GM18873 (cell line): Measurements from ENCODE around the gene LYPD6.
"Not testable (repeated sequence)": the region's sequence is repeated elsewhere in the genome, so short reads cannot be mapped to it uniquely, and the experiment has no call there.

ENCODE experiments used
- ATAC-seq: cut with Tn5 transposase; IDR thresholded peaks from one replicate; pipeline ENCODE4 v1.9.1; 2021; ENCODE audit warnings: mild to moderate bottlenecking, moderate library complexity, moderate number of reproducible peaks; ENCODE audit not compliant: unreplicated experiment, low FRiP score

LYPD6 gene, protein sequence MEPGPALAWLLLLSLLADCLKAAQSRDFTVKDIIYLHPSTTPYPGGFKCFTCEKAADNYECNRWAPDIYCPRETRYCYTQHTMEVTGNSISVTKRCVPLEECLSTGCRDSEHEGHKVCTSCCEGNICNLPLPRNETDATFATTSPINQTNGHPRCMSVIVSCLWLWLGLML

DNA sequence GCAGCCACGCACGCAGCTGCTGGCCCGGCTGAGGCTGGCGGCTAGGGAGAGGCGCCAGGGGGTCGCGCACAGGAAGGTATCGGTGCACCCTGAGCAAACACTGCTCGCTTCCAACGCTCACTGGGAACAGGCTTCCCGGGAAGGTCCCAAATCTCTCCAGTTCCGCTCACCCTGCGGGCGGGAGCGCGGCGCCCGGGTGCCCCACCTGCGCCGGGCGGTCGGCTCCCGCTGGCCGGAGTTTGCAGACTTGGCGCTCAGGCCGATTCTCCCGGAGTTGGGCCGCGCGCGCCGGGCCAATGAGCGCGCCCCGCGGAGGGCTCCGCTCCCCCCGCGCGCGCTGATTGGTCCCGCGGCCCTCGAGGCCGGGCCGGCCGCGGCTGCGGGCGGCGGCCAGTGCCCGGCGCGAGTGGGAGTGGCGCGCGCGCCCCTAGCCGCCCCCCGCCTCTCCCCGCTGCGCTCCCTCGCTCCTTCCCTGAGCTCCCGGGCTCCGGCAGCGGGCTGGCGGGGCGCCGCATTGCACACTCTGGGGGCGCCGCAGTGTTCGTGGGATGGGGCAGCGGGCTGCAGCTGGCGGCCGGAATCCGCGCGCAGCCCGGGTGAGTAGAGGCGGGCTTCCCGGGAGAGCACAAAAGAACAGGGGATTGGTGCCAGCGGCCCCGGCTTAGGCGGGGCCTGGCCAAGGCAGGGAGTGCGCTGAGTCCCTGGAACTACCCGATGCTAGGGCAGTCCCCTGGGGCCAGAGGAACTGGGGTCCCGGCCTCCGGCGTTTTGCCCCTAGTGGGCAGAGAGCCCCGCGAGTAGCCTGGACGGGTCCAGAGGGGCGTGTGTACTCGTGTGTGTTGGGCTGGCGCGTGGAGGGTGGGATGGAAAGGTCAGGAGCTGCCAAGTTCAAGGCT, at the start of gene LYPD6:
Gene LYPD6, plus strand, starts transcription at position 461 of the 896 bp plus-strand sequence. CDS start 107,122 bp downstream, outside the sequence.
- ATAC-seq: no peak

DNA sequence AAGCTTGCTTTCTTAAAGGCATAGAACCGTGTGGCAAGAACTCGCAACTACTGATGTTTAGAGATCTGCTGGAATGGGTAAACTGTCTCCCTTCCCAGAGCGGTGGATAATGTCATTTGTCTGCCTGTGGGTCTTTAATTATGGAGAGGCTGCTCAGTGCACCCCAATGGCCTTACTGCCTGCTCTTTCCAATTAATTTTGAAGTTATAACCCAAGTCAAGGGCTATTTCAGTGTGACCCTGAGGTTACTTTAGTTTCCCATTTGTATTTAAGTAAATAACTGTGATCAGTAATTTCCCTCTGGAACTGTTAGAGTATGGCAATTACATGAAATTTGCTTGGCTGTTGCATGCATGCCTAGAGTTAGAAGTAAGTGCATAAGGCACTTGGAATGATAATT, 48.9 kb upstream of the LYPD6 start:
- ATAC-seq: no peak

DNA sequence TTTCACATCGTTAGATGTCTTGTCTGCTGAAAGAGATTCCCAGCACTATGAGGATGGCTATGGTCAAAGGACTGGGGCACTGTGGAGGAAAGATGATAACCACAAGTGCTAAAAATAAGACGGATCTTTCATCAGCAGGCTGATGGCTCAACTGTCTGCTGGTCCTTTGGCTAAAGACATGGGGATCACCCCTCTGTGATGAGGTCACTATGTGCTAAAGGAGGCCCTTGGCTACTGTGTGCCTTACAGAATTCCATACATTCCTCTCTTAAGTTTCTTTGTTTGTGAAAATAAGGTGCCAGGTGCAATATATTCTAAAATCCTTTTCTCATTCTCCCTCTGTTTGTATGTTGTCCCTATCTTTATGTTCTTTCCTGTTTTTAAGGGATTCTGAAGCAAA, 39.7 kb upstream of the LYPD6 start:
- no peak for ATAC-seq

DNA sequence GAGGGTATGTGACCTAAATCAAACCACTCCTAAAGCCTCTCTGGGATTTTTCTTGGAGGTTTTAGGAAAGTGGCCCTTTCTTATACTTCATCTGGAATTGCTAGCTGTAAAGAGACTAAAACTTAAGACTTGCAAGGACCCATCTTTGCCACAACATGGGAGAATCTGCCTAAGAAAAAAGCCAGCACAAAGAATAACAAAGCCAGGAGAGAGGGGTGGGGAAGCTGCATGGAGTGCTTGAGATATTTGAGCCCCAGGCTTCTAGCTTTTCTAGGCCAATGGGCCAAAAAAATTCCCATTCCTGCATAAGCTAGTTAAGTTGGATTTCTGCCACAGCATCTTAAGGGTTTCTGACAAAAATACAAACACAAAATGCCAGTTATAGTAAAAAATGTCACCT, 38.5 kb upstream of the LYPD6 start:
- ATAC-seq: no peak

DNA sequence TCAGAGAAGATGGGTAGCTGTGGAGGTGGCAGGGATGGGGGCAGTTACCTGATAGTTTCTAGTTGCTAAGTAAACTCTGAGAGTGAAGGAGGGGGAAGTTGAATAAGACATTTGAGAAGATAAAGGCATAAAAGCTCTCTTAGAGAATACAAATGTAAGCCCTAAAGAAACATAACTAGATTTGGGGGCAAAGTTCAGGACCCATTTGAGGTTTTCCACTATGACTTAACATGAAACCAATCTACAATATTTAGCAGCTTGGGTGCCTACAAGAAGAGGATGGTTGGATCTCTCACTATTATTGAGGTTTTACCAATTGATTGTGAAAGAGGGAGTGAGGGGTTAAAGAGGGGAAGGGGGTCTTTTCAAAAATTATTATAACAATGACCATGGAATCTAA, 34.4 kb upstream of the LYPD6 start:
- no peak for ATAC-seq

DNA sequence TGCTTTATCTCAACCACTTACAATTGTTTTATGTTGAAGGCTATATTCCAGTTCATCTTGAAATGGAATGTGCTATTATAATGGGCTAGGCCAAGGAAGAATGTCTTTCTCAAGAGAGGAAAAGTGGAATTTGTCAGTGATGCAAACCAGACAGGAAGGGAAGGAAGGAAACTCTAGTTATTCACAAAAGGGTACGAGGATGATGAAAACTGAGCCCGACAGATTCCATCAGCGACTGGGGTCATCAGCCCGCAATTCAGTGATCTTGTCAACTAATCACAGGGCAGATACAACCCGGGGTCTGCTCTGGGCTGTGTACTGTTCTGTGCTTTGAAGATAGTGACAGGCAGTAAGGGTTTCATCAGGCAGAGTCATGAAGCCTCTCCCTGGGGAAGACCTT, 23.4 kb upstream of the LYPD6 start:
- ATAC-seq: no peak

DNA sequence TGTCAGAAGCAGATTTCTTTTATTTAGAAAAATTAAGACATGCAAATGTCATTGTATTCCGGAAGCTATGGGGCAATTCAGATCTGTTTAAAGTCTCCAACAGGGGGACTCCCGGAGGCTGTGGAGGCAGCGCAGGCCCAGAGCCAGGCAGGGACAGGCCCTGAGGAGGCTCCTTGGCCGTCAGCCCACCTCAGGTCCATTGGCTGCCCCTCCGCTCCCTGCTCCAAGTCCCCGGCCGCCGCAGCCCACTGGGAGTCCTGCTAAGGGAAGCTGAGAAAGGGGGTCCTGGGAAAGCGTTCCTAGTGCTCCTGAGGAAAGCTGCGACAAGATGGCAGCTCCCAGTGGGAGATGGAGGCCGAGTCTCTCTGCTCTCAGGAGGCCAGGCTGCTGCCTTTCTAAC, 20.0 kb upstream of the LYPD6 start:
- ATAC-seq: no peak

DNA sequence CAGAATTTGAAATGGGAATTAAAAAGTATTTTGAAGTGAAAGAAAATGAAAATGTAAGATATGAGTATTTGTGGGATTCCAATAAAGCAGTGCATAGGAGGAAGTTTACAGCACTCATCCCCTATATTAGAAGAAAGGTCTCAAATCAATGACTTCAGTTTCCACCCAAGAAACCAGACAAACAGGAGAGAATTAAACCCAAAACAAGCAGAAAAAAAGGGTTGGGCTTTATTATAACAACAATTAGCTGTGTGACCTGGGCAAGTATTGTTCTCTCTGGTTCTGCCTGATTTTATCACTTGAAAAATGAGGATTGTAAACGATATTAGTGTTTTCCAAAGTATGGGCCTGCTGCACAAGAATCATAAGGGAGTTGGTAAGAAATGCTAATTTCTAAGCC, 18.3 kb upstream of the LYPD6 start:
- ATAC-seq: no peak

DNA sequence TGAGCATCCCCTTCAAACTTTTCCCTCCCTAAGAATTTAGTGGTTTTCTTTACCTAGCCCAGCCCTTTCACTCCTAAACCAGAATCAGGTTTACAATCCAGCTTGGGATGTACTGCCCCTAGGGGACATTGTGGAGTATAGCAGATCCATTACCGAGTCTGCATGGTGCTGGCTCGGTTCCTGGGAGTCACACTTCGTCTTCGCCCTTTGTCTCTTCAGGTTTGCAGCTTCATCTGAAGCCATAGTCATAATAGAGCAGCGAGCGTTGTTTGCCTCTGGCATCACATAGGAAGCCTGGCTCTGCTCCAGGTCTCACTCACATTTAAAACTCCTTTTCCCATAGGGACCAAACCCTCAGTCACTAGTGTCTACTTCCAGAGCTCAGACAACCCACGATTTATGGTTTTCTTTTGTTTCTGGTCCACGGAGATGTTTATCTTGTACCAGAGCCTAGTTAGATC, 16.8 kb upstream of the LYPD6 start:
- ATAC-seq: peak; percentile 87

DNA sequence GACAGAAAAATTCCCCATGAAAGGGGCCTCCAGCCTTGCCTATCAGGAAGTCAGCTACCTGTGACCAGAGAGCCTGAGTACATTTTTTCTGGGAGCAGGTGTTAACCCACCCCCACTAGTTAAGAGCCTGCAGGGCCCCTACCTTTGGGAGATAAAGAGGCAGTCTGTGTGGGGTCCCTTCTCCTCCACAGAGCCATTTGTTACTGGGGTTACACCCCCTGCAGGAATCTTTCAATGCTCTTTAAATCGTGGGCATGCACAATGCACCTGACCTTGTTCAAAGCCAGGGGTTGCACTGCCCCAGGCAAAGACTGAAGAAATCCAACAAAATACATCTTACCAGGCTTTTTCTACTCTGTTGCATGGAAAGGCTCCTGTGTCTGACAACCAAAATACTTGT, 15.7 kb upstream of the LYPD6 start:
- ATAC-seq: no peak

DNA sequence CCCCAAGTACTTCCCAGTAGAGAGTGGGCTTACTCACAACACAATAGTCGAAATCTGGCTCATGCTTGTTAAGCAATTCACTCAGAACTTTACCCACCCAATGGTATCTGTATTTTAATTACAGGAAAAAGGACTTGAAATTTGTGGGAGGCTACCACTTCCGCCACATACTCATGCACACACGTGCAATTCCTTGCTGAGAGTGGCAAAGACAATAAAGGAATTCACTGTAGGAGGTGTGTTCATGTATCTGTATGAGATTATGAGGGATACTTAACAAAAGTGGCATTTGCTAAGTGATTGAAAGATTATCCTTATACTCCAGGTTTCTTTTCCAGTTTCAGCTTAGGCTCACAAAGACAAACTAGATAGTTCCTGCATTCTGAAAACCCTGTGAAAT, 14.9 kb upstream of the LYPD6 start:
- ATAC-seq: no peak

DNA sequence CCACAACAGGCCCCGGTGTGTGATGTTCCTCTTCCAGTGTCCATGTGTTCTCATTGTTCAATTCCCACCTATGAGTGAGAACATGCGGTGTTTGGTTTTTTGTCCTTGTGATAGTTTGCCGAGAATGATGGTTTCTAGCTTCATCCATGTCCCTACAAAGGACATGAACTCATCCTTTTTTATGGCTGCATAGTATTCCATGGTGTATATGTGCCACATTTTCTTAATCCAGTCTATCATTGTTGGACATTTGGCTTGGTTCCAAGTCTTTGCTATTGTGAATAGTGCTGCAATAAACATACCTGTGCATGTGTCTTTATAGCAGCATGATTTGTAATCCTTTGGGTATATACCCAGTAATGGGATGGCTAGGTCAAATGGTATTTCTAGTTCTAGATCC, 11.8 kb upstream of the LYPD6 start:
- ATAC-seq: not testable (repeated sequence)

DNA sequence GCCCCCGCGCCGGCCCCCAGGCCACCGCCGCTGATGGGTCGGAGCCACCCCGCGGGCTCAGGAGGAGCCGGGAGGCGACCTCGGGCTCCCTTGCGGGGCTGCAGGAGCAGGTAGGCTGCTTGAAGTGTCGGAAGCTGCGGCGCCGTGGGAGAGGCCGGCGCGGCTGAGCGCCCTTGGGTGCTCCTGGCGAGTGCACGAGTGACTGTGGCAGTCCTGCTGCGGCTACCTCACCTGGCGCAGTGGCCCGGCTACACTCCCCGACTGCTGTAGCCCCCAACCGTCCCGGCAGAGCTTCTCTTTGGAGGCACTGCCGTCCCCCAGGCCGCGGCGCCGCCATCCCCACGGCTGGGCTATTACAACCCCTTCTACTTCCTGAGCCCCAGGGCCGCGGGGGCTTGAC, 10.0 kb upstream of the LYPD6 start:
- no peak for ATAC-seq

DNA sequence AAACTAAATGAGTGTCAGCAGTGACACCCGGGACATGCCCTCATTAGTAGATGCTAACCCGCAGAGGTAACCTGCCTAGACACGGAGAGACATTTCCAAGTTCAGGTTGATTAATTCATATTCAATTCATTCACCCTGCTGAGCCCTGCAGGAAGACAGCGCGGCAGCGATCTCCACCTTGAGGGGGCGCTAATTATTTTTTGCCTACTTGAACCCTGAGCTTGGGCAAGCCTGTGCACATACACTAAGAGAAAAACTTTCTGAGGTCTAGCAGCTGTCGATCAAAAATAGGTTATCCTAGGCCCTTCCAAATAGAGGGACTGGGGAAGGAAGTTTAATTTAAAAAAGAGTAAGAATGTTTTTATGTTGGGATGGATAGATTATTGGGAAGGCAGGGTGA, 1.3 kb upstream of the LYPD6 start:
- ATAC-seq: no peak

DNA sequence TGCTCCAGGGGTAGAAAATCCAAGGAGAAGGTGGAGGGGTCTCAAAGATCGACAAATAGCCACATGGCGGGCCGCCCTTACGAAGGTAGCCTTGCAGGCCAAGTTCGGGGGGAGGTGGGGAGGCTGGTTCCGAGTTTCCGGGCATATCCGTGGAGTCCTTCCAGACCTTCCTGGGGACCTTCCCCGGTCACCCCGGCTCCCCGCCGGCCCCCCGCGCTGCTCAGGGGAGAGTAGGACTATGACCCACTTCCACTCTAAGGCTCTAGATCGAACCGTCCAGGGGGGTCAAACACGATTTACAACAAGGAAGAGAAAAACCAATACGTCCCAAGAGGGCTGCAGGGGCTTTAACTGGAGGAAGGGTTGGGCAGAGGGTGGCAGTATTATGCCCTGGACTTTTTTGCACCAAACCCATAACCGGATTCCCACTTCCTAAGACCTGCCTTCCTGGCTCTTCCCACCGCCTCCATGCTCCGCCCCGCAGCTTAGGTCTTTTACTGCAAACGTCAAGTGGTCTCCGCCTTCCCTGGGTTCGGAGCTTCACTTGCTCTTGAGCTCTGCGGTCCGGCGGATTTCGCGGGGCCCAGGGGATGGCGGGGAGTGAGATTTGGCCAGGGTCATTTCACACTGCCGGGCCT, 779 bp upstream of the LYPD6 start:
- ATAC-seq: no peak

DNA sequence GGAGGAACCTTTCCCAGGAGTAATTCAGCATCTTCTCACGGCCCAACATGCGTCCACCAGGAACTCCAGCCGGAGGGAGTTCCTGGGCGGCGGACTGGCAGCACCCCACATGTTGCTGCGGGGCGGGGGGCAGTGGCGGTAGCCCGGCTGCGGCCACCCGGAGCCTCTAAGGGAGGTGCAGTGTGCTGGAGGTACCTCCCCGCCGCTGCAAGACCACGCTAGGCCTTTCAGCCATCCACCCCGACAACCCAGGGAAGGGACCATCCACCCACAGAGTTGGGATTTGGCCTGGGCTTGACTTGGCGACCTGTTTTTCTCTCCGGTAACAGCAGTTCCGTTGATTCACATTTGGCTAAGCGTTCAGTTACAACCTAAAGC, 625 bp downstream of the LYPD6 start:
- no peak for ATAC-seq

DNA sequence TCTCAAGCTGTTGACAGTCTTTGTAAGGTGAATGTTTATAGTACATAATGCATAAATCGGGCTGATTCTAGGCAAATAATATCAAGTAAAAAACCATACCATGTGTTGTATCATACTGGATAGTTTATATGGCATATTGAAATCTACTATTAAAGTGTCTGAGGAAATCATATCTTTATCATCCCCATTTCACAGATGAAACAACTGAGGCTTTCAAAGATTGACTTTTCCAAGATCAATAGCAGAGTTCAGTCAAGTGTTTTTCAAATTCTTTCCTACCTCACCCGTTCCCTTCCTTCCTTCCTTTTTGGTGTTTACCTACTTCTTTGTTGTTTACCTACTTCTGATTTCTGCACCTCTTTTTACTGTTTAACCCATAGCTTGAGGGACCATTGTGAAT, 2.0 kb downstream of the LYPD6 start:
- no peak for ATAC-seq

DNA sequence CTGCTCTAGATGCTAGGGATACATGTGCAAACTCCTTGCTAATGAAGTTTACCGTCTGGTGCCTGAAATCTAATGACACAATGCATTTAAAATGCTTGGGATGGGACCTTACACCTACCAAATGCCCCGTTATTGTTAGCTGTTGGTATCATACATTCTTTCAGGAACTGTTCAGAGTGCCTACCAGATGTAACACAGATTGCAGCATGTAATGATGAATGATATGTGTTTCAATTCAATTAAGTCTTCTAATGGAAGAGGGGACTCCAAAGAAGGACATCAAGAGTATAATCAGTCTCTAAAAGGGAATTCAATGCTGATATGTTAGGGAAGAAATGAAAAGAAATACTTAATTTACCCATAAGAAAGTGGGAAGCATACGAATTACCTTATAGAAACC, 3.2 kb downstream of the LYPD6 start:
- ATAC-seq: no peak

DNA sequence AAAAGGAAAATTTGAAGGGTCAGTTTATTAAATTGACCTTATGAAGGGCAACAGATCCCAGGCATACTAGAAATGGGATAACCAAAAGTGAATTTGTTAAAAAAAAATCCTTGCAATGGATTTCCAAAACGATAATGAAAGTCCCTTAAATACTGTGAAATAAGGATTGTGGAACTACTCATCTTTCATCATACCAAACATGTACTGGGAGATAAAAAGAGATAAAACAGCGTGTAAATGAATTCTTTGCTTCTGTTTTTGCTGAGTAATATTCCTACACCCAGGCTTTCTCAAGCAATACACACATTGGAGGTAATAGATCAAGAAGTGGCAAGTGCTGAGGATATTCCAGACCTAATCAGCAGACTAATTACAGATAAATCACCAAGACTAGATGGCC, 3.8 kb downstream of the LYPD6 start:
- no peak for ATAC-seq

DNA sequence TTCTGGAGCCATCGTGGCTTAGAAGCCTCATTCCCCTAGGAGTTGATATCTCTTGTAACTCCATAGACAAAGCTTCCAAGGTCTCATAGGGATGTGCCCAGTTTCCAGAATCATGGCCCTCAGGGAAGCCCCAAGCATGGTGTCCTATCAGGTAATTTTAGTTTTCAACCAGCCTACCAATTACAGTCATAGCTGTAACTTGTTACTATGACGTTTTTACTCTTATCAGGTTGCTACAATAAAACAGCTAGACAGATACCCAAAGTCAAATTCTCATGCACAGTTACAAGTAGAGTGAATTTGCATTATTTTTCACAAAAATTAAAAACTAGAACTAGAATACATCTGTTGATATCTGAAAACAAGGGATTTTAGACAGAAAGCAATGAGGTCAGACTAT, 8.9 kb downstream of the LYPD6 start:
- ATAC-seq: no peak

DNA sequence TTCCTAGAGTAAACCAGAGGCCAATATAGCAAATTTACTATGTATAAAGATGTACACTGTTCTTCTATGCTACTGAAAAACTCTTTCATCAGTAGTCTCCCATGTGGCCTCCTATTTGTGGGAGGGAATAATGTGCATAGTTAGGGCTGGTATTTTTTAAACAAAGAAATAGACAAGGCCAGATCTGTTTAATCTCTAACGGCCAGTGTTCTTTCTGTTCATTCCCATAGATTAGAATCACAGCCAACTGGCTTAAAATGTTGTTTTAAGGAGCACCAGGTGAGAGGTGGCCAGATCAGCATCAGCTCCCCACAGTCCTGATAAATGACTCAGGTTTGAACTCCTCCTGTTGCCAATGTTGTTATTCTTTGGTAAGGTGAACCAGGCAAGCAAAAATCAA, 12.1 kb downstream of the LYPD6 start:
- ATAC-seq: no peak

DNA sequence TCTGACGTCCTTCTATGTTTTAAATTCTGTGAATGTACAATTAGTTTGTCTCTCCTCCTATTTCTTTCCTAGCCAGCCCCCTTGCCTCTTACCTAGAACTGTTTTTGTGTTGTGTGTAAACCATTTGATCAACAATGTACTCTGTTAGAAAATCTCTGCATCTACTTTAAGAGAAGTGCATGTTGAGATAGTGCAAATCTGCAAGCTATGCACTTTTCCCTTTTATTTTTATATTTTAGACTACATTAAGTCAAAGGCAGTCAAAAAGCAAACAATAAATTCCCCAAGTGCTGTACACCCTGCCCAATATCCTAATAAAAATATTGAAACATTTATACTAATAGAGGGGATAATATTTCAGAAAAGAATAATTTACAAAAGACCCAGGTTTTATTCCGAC, 13.7 kb downstream of the LYPD6 start:
- ATAC-seq: no peak
